ENCODE results near the gene TBC1D20.

GRCh38 chr20:481167-481566 is 18.8 kb upstream of the TBC1D20 start:
- TF ChIP-seq, protein P1, sequence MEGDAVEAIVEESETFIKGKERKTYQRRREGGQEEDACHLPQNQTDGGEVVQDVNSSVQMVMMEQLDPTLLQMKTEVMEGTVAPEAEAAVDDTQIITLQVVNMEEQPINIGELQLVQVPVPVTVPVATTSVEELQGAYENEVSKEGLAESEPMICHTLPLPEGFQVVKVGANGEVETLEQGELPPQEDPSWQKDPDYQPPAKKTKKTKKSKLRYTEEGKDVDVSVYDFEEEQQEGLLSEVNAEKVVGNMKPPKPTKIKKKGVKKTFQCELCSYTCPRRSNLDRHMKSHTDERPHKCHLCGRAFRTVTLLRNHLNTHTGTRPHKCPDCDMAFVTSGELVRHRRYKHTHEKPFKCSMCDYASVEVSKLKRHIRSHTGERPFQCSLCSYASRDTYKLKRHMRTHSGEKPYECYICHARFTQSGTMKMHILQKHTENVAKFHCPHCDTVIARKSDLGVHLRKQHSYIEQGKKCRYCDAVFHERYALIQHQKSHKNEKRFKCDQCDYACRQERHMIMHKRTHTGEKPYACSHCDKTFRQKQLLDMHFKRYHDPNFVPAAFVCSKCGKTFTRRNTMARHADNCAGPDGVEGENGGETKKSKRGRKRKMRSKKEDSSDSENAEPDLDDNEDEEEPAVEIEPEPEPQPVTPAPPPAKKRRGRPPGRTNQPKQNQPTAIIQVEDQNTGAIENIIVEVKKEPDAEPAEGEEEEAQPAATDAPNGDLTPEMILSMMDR (conservative IDR thresholded peaks at IDR 0.05), result no peak
- TF ChIP-seq EZH2 (IDR thresholded peaks at IDR 0.05; ENCODE audit: low read depth), result no peak
